HEK293T (cell line): ENCODE data around the gene PPP1R14B.

Experiments
- CTCF ChIA-PET: fragments of 350-600 bp; formaldehyde crosslinking; extraction: SDS; loops from one replicate; lab custom pipeline; 2021; ENCODE audit warnings: antibody characterized with exemption, inconsistent platforms; lab: Yijun Ruan, JAX
- POLR2A ChIA-PET: fragments of 350-600 bp; formaldehyde crosslinking; extraction: SDS; loops from one replicate; lab custom pipeline; 2020; ENCODE audit warnings: antibody characterized with exemption, inconsistent platforms; lab: Yijun Ruan, JAX
- DNase-seq: peaks from one replicate; pipeline ENCODE4 v3.0.0; 2012; ENCODE audit warnings: mixed read lengths; ENCODE audit errors: extremely low spot score
- ARNT ChIP-seq: fragments of 450-650 bp; IDR thresholded peaks from 2 replicates; pipeline ENCODE4 v1.6.1; 2017; ENCODE audit warnings: mild to moderate bottlenecking
- BHLHE40 ChIP-seq: fragments of 450-650 bp; IDR thresholded peaks from 2 replicates; pipeline ENCODE4 v1.6.1; 2016; ENCODE audit warnings: mild to moderate bottlenecking, moderate library complexity, borderline replicate concordance
- CTBP1 ChIP-seq: fragments of 450-650 bp; IDR thresholded peaks from 2 replicates; pipeline ENCODE4 v1.6.1; 2016; ENCODE audit warnings: borderline replicate concordance
- ELF4 ChIP-seq: fragments of 450-650 bp; IDR thresholded peaks from 2 replicates; pipeline ENCODE4 v1.6.1; 2017; ENCODE audit warnings: antibody characterized with exemption
- FOXA1 ChIP-seq: fragments of 450-650 bp; IDR thresholded peaks from 2 replicates; pipeline ENCODE4 v1.6.1; 2016; ENCODE audit warnings: mild to moderate bottlenecking
- FOXK2 ChIP-seq: fragments of 450-650 bp; IDR thresholded peaks from 2 replicates; pipeline ENCODE4 v1.6.1; 2016; ENCODE audit warnings: mild to moderate bottlenecking
- FOXM1 ChIP-seq: fragments of 450-650 bp; IDR thresholded peaks from 2 replicates; pipeline ENCODE4 v1.6.1; 2017; ENCODE audit warnings: mild to moderate bottlenecking, borderline replicate concordance
- HDGF ChIP-seq: fragments of 450-650 bp; IDR thresholded peaks from 2 replicates; pipeline ENCODE4 v1.6.1; 2017; ENCODE audit warnings: antibody characterized with exemption, borderline replicate concordance
- L3MBTL2 ChIP-seq: fragments of 450-650 bp; conservative IDR thresholded peaks from 2 replicates; pipeline ENCODE4 v1.6.1; 2016; ENCODE audit warnings: mild to moderate bottlenecking
- LEF1 ChIP-seq: fragments of 450-650 bp; IDR thresholded peaks from 2 replicates; pipeline ENCODE4 v1.6.1; 2017; ENCODE audit warnings: mild to moderate bottlenecking, borderline replicate concordance
- NFRKB ChIP-seq: fragments of 450-650 bp; IDR thresholded peaks from 2 replicates; pipeline ENCODE4 v1.6.1; 2016; ENCODE audit warnings: mild to moderate bottlenecking, moderate library complexity
- PKNOX1 ChIP-seq: fragments of 450-650 bp; IDR thresholded peaks from 2 replicates; pipeline ENCODE4 v1.6.1; 2016
- SP1 ChIP-seq: fragments of 450-650 bp; IDR thresholded peaks from 2 replicates; pipeline ENCODE4 v1.6.1; 2017
- SUZ12 ChIP-seq: fragments of 450-650 bp; IDR thresholded peaks from 2 replicates; pipeline ENCODE4 v1.6.1; 2016; ENCODE audit warnings: mild to moderate bottlenecking
- TARDBP ChIP-seq: fragments of 450-650 bp; IDR thresholded peaks from 2 replicates; pipeline ENCODE4 v1.6.1; 2016
- ZNF384 ChIP-seq: fragments of 450-650 bp; IDR thresholded peaks from 2 replicates; pipeline ENCODE4 v1.6.1; 2016

The PPP1R14B gene

GRCh38 chr11:64258946-64259532 lies 12.3 kb upstream of the PPP1R14B start:
- TF ChIP-seq LEF1, result no peak
- no peak for TF ChIP-seq PKNOX1
- no peak for TF ChIP-seq TARDBP
- no peak for TF ChIP-seq SUZ12
- TF ChIP-seq ZNF384, result no peak
- TF ChIP-seq SP1, result no peak
- TF ChIP-seq ELF4, result no peak
- TF ChIP-seq BHLHE40, result no peak
- no peak for TF ChIP-seq L3MBTL2
- TF ChIP-seq HDGF, result no peak
- TF ChIP-seq ARNT, result no peak
- TF ChIP-seq FOXK2, result no peak
- TF ChIP-seq FOXA1, result no peak
- TF ChIP-seq NFRKB, result no peak
- no peak for TF ChIP-seq FOXM1
- ChIA-PET CTCF (no interaction called here), POLR2A (interaction anchor here (4.1 kb wide), 1 partner anchor 12 kb away, joined by 18 read pairs; the partner anchor contains the start of gene PPP1R14B)
- DNase-seq, result no peak

GRCh38 chr11:64258356-64258755 lies 11.6 kb upstream of the PPP1R14B start:
- TF ChIP-seq L3MBTL2 (no peak), NFRKB (no peak), HDGF (no peak), ELF4 (no peak), FOXK2 (no peak), BHLHE40 (no peak), FOXA1 (no peak), LEF1 (no peak), SP1 (no peak), TARDBP (no peak), ZNF384 (no peak), SUZ12 (no peak), ARNT (no peak), CTBP1 (no peak), PKNOX1 (no peak)
- ChIA-PET CTCF (no interaction called here), POLR2A (interaction anchor here (0.9 to 4.1 kb wide), 2 partner anchors 11 to 12 kb away, joined by 3 to 18 read pairs; partner anchors contain the start of gene PPP1R14B)
- DNase-seq, result no peak

- TF ChIP-seq TARDBP (no peak), SUZ12 (no peak), NFRKB (no peak), CTBP1 (no peak), ELF4 (no peak), HDGF (no peak), ZNF384 (no peak), LEF1 (no peak), FOXA1 (no peak), PKNOX1 (no peak), ARNT (no peak), SP1 (no peak), BHLHE40 (no peak), FOXM1 (no peak)
- POLR2A ChIA-PET, result interaction anchor here (0.9 to 4.1 kb wide), 3 partner anchors 10 to 61 kb away, joined by 3 to 18 read pairs (median 6); partner anchors contain the start of genes FKBP2, PPP1R14B, PRDX5 and TRMT112
- DNase-seq, result no peak
- CTCF ChIA-PET, result no interaction called here
Measured at GRCh38 chr11:64256300-64256699, 9.6 kb upstream of the PPP1R14B start.

- TF ChIP-seq TARDBP (no peak), SP1 (no peak), FOXA1 (no peak), SUZ12 (no peak), ZNF384 (no peak), FOXK2 (no peak), PKNOX1 (no peak), BHLHE40 (no peak), CTBP1 (no peak), ARNT (no peak), NFRKB (no peak), ELF4 (no peak), L3MBTL2 (no peak), LEF1 (no peak), FOXM1 (no peak)
- ChIA-PET CTCF (no interaction called here), POLR2A (interaction anchor here (0.8 to 4.1 kb wide), 5 partner anchors 9 to 62 kb away, joined by 3 to 18 read pairs (median 4); partner anchors contain the start of genes FKBP2, PPP1R14B, PRDX5 and TRMT112)
Measured at GRCh38 chr11:64255135-64256128, 8.7 kb upstream of the PPP1R14B start.

More at GRCh38 chr11:64255135-64256128, 8.7 kb upstream of the PPP1R14B start:
- DNase-seq, result no peak
